HG03095 (cell line): ENCODE data around the gene SPATA6.
"Not testable (repeated sequence)": the region's sequence is repeated elsewhere in the genome, so short reads cannot be mapped to it uniquely, and the experiment has no call there.

Experiments used
- ATAC-seq: cut with Tn5 transposase; IDR thresholded peaks from one replicate; pipeline ENCODE4 v1.9.1; 2021; ENCODE audit warnings: moderate library complexity; ENCODE audit not compliant: unreplicated experiment

SPATA6 gene

GRCh38 chr1:48471691-48472576 lies at the start of gene SPATA6:
Gene SPATA6, minus strand, starts transcription at chr1:48472204. Its CDS starts 196 bp downstream, at chr1:48472008.
- ATAC-seq, result peak; percentile 99

GRCh38 chr1:48519896-48520295 lies 47.9 kb upstream of the SPATA6 start:
- ATAC-seq, result not testable (repeated sequence)

GRCh38 chr1:48506870-48507269 lies 34.9 kb upstream of the SPATA6 start:
- no peak for ATAC-seq

- ATAC-seq, result no peak
Observed at GRCh38 chr1:48500541-48501450, 28.8 kb upstream of the SPATA6 start.

GRCh38 chr1:48499211-48499735 lies 27.3 kb upstream of the SPATA6 start:
- ATAC-seq, result no peak

GRCh38 chr1:48498096-48498791 lies 26.2 kb upstream of the SPATA6 start:
- ATAC-seq, result no peak

GRCh38 chr1:48495911-48496310 lies 23.9 kb upstream of the SPATA6 start:
- no peak for ATAC-seq

- no peak for ATAC-seq
Observed at GRCh38 chr1:48495166-48495565, 23.2 kb upstream of the SPATA6 start.

- no peak for ATAC-seq
Observed at GRCh38 chr1:48493970-48494769, 22.2 kb upstream of the SPATA6 start.

- ATAC-seq, result no peak
Observed at GRCh38 chr1:48493041-48493440, 21.0 kb upstream of the SPATA6 start.

- no peak for ATAC-seq
Observed at GRCh38 chr1:48492392-48492791, 20.4 kb upstream of the SPATA6 start.

- ATAC-seq, result no peak
Observed at GRCh38 chr1:48488721-48489120, 16.7 kb upstream of the SPATA6 start.

- no peak for ATAC-seq
Observed at GRCh38 chr1:48480504-48480903, 8.5 kb upstream of the SPATA6 start.

- ATAC-seq, result not testable (repeated sequence)
Observed at GRCh38 chr1:48480023-48480422, 8.0 kb upstream of the SPATA6 start.

GRCh38 chr1:48472638-48473037 lies 634 bp upstream of the SPATA6 start:
- ATAC-seq, result no peak

- no peak for ATAC-seq
Observed at GRCh38 chr1:48470950-48471690, 884 bp downstream of the SPATA6 start.

GRCh38 chr1:48470481-48470855 lies 1.5 kb downstream of the SPATA6 start:
- no peak for ATAC-seq

GRCh38 chr1:48469616-48470480 lies 2.2 kb downstream of the SPATA6 start:
- no peak for ATAC-seq
